MM.1S (cell line): ENCODE measurements around the gene ITPKC.

ENCODE experiments used
- DNase-seq: peaks from one replicate; pipeline ENCODE4 v3.0.0-alpha.2; 2015
- H2AFZ ChIP-seq: fragments of 300-600 bp; sonication (generic); 2 replicates; pipeline ENCODE4 v1.6.0; 2016; ENCODE audit warnings: antibody characterized with exemption, low read length
- H3F3A ChIP-seq: fragments of 300-600 bp; sonication (generic); 2 replicates; pipeline ENCODE4 v1.6.1; 2016; ENCODE audit warnings: mild to moderate bottlenecking, antibody characterized with exemption, low read length, moderate library complexity, mixed read lengths; ENCODE audit not compliant: insufficient read depth
- H3K27ac ChIP-seq: fragments of 300-600 bp; sonication (generic); 2 replicates; pipeline ENCODE4 v1.5.1; 2016; ENCODE audit warnings: mild to moderate bottlenecking, low read length
- H3K27me3 ChIP-seq: fragments of 300-600 bp; sonication (generic); replicated peaks from 2 replicates; pipeline ENCODE4 v1.6.0; 2016; ENCODE audit warnings: low read length; ENCODE audit not compliant: insufficient read depth
- H3K36me3 ChIP-seq: fragments of 300-600 bp; sonication (generic); replicated peaks from 2 replicates; pipeline ENCODE4 v1.6.1; 2016; ENCODE audit warnings: mild to moderate bottlenecking, low read length, mixed read lengths; ENCODE audit not compliant: insufficient read depth
- H3K4me1 ChIP-seq: fragments of 300-600 bp; sonication (generic); 2 replicates; pipeline ENCODE4 v1.6.1; 2016; ENCODE audit warnings: low read length, mixed read lengths
- H3K4me2 ChIP-seq: fragments of 300-600 bp; sonication (generic); 2 replicates; pipeline ENCODE4 v1.6.0; 2016; ENCODE audit warnings: low read depth, low read length
- H3K4me3 ChIP-seq: fragments of 300-600 bp; sonication (generic); 2 replicates; pipeline ENCODE4 v1.5.1; 2016; ENCODE audit warnings: low read length, mixed read lengths
- H3K79me2 ChIP-seq: fragments of 300-600 bp; sonication (generic); 2 replicates; pipeline ENCODE4 v1.6.1; 2016; ENCODE audit warnings: mixed run types, low read length, mixed read lengths
- H3K9ac ChIP-seq: fragments of 300-600 bp; sonication (generic); 2 replicates; pipeline ENCODE4 v1.6.1; 2016; ENCODE audit warnings: low read length, mixed read lengths
- H3K9me2 ChIP-seq: fragments of 300-600 bp; sonication (generic); replicated peaks from 2 replicates; pipeline ENCODE4 v1.6.1; 2016; ENCODE audit warnings: mild to moderate bottlenecking, low read length, mixed read lengths; ENCODE audit not compliant: insufficient read depth
- H3K9me3 ChIP-seq: fragments of 300-600 bp; sonication (generic); replicated peaks from 2 replicates; pipeline ENCODE4 v1.6.1; 2016; ENCODE audit warnings: mild to moderate bottlenecking, low read length, mixed read lengths; ENCODE audit not compliant: insufficient read depth
- H4K20me1 ChIP-seq: fragments of 300-600 bp; sonication (generic); 2 replicates; pipeline ENCODE4 v1.6.1; 2016; ENCODE audit warnings: mild to moderate bottlenecking, low read length, moderate library complexity, mixed read lengths; ENCODE audit not compliant: insufficient read depth
- EZH2 ChIP-seq: fragments of 300-600 bp; sonication (generic); optimal IDR thresholded peaks from 2 replicates; pipeline ENCODE3; 2017; ENCODE audit warnings: low read depth, mild to moderate bottlenecking, antibody characterized with exemption, low read length, mixed read lengths
- EZH2phosphoT487 ChIP-seq: fragments of 300-600 bp; sonication (generic); IDR thresholded peaks from 2 replicates; pipeline ENCODE4 v1.6.1; 2018; ENCODE audit warnings: antibody characterized with exemption, low read length
- TF ChIP-seq, protein P1 (sequence below): fragments of 300-600 bp; sonication (generic); IDR thresholded peaks from 2 replicates; pipeline ENCODE4 v1.5.1; 2016; ENCODE audit warnings: antibody characterized with exemption, low read length, mixed read lengths

Gene ITPKC

DNA sequence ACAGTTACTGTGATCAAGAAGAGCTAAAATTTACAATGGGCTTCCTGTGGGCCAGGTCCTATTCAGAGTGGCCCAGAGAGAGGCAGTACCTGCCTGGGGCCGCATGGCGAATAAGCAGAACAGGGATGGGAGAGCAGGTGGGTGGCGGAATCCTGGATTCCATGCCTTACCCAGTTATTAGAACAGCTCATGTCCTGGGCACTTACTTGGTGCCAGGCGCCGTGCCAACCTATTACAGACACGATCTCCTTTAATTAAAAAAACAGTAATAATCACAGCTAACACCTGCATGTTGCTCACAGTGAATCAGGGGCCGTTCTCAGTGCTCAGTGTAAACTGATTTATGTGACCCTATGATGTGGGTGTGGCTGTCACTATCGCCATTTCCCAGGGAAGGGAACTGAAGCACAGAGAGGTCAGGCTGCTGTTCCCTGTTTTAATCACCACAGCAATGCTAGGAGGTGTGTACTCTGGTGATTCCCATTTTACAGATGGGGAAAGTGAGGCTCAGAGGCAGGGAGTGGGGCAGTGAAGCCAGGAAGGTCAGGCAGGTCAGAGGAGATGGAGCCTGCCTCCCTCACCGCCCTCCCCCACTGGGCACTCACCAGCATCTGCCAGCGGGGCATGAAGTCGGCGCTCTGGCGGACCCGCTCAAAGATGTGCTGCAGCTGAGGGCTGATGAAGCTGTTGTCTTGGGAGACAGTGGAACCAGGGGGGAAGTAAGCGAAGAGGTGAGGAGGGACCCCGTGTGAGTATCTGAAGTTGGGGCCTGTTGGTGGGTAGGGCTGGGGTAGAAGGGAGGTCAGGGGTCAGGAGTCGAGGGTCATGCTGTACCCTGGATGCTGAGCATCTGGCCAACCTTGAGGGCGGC lies 12.2 kb upstream of the ITPKC start:
- Histone ChIP-seq H3K9me2 (no peaks in the 10 kb centered on the region), H3K27me3 (no peaks in the 10 kb centered on the region), H3K4me3 (no peak overlapping the region), H3K36me3 (no peaks in the 10 kb centered on the region), H3K9ac (no peak overlapping the region), H3F3A (no peaks in the 10 kb centered on the region), H2AFZ (no peak overlapping the region), H3K9me3 (no peaks in the 10 kb centered on the region), H4K20me1 (no peaks in the 10 kb centered on the region), H3K27ac (no peak overlapping the region), H3K79me2 (no peaks in the 10 kb centered on the region), H3K4me2 (no peak overlapping the region), H3K4me1 (no peaks in the 10 kb centered on the region)
- DNase-seq = no peak
- TF ChIP-seq EZH2 = no peak
- TF ChIP-seq, protein P1, sequence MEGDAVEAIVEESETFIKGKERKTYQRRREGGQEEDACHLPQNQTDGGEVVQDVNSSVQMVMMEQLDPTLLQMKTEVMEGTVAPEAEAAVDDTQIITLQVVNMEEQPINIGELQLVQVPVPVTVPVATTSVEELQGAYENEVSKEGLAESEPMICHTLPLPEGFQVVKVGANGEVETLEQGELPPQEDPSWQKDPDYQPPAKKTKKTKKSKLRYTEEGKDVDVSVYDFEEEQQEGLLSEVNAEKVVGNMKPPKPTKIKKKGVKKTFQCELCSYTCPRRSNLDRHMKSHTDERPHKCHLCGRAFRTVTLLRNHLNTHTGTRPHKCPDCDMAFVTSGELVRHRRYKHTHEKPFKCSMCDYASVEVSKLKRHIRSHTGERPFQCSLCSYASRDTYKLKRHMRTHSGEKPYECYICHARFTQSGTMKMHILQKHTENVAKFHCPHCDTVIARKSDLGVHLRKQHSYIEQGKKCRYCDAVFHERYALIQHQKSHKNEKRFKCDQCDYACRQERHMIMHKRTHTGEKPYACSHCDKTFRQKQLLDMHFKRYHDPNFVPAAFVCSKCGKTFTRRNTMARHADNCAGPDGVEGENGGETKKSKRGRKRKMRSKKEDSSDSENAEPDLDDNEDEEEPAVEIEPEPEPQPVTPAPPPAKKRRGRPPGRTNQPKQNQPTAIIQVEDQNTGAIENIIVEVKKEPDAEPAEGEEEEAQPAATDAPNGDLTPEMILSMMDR = no peak
- TF ChIP-seq EZH2phosphoT487 = no peak

DNA sequence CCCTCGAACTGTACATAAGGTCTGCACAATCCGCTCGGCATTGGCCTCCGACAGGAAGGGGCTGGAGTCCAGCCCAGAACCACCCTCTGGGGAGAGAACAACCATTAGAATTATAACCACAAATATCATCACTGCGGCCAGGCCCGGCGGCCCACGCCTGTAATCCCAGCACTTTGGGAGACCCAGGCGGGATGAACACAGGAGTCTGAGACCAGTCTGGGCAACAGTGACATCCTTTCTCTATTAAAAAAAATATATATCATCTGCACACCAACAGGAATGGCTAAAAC lies 11.6 kb upstream of the ITPKC start:
- Histone ChIP-seq H3K4me2 (no peak overlapping the region), H3K36me3 (no peaks in the 10 kb centered on the region), H3K79me2 (no peaks in the 10 kb centered on the region), H3F3A (no peaks in the 10 kb centered on the region), H4K20me1 (no peaks in the 10 kb centered on the region), H3K9ac (no peak overlapping the region), H3K4me3 (no peak overlapping the region), H3K9me2 (no peaks in the 10 kb centered on the region), H3K27me3 (no peaks in the 10 kb centered on the region), H3K4me1 (no peaks in the 10 kb centered on the region), H3K27ac (no peak overlapping the region), H2AFZ (no peak overlapping the region), H3K9me3 (no peaks in the 10 kb centered on the region)
- TF ChIP-seq, protein P1 = no peak
- TF ChIP-seq EZH2phosphoT487 = no peak
- TF ChIP-seq EZH2 = no peak
- no peak for DNase-seq

DNA sequence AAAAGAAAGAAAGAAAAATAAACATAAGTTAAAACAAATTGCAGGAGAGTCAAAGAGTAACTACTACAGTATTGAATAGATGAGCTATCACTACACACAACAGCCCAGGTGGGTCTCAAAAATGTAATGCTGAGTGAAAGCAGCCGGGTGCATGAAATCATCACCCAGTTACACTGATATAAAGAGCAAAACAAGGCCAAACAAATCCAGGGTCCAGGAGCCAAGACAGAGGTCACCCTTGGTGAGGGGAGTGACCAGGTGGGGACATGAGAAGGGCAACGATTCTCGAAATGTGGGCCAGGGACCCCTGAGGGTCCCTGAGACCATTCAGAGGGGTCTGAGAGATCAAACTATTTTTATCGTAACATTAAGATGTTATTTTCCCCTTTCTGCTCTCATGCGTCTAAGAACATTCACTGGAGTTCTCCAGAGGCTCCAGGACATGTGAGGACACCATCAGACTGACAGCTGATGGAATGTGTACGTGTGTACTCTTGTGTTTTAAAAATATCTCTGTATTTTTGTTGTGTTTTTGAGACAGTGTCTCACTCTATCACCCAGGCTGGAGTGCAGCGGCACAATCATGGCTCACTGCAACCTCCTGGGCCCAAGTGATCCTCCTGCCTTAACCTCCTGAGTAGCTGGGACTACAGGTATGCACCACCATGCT lies 10.8 kb upstream of the ITPKC start:
- no peaks in the 10 kb centered on the region for H3K9me3 ChIP-seq
- no peaks in the 10 kb centered on the region for H3K36me3 ChIP-seq
- no peak overlapping the region for H3K27ac ChIP-seq

More for the DNA sequence above, 10.8 kb upstream of the ITPKC start:
- no peak for TF ChIP-seq EZH2
- TF ChIP-seq, protein P1 = no peak
- TF ChIP-seq EZH2phosphoT487 = no peak
- Histone ChIP-seq H3K9ac (no peak overlapping the region), H2AFZ (no peak overlapping the region), H4K20me1 (no peaks in the 10 kb centered on the region), H3K9me2 (no peaks in the 10 kb centered on the region), H3F3A (no peaks in the 10 kb centered on the region), H3K27me3 (no peaks in the 10 kb centered on the region), H3K4me1 (no peaks in the 10 kb centered on the region), H3K79me2 (no peaks in the 10 kb centered on the region), H3K4me3 (no peak overlapping the region), H3K4me2 (no peak overlapping the region)
- no peak for DNase-seq
